ENCODE measurements around the gene CST2. TPM values are rescaled to one million over a fixed set of nuclear protein-coding genes. Genes with fewer than 3 reads are reported as not detected.
"Not testable (repeated sequence)": the region's sequence is repeated elsewhere in the genome, so short reads cannot be mapped to it uniquely, and the experiment has no call there.

CST2 gene
- total and polyA plus RNA-seq, 4 donors: 0.75 TPM; not detected in 3

DNA sequence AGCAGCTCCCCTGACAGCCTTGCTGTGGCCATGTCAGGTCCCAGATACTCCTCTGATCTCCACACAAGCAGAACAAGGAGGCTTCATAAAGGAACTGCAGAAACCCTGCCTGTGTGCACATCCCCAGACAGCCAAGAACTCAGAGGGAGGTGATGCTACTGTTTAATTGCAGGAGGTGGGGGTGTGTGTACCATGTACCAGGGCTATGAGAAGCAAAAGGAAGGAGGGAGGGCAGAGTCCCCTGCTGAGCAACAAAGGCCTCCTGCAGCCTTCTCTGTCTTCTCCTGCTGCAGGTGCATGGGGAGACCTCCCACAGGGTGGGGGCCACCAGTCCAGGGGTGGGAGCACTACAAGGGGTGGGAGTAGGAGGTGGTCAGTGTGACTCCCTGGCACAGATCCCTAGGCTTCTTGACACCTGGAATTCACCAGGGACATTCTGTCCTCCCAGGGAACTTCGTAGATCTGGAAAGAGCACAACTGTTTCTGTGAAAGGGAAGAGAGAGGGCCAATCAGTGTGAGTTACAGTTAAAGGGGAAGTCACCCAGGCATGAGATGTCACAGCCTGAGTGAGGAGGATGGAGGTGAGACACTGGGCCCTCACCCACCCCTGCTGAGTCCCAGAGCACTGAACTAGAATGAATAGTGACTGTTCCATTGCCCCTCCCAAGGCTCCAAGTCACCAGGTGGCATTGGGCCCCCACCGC lies 2.8 kb downstream of the CST2 start:
- Histone ChIP-seq H3K27ac (ENCODE audit: low read depth in 1 of 2, low read length in 2 of 2) (no peak overlapping the region), H3K4me3 (ENCODE audit: low read length in 2 of 2) (no peak overlapping the region), H3K36me3 (ENCODE audit: control insufficient read depth in 1 of 2, insufficient read depth in 2 of 2, low read length in 1 of 2) (no peaks in the 10 kb centered on the region), H3K9me3 (ENCODE audit: control insufficient read depth, low read length) (no peaks in the 10 kb centered on the region), H3K4me1 (ENCODE audit: control insufficient read depth in 1 of 2, insufficient read depth in 2 of 2, low read length in 2 of 2) (no peaks in the 10 kb centered on the region), H3K27me3 (ENCODE audit: control insufficient read depth in 1 of 2, insufficient read depth in 2 of 2, low read length in 1 of 2) (no peaks in the 10 kb centered on the region)
- ATAC-seq (ENCODE audit: low FRiP score) (no peak), DNase-seq (no peak)
- WGBS, 2 donors: 54 to 85% methylated on average over 2 of the region's 2 CpGs
- intact Hi-C loops (cut with DNase I): no loop called here

DNA sequence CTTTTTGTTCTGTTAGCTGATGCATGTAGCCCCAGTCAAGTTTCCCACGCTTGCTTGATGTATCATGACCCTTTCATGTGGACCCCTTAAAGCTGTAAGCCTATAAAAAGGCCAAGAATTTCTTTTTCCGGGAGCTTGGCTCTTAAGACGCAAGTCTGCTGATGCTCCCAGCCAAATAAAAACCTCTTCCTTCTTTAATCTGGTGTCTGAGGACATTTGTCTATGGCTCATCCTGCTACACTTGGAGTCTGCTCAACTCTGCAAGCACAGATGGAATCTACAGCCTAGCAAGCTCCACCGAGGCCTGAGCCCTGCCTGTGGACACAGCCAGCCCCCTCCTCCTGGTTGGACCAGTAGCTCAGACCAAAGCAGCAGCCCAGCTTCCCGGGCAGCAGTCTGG lies 3.4 kb downstream of the CST2 start:
- intact Hi-C loops (cut with DNase I): no loop called here
- H3K9me3 ChIP-seq (ENCODE audit: control insufficient read depth, low read length): no peaks in the 10 kb centered on the region
- ATAC-seq (ENCODE audit: low FRiP score) (no peak), DNase-seq (no peak)
- WGBS, 2 donors: 18 to 37% methylated on average over 5 of the region's 5 CpGs
- H3K36me3 ChIP-seq (ENCODE audit: control insufficient read depth in 1 of 2, insufficient read depth in 2 of 2, low read length in 1 of 2): no peaks in the 10 kb centered on the region
- no peaks in the 10 kb centered on the region for H3K4me1 ChIP-seq (ENCODE audit: control insufficient read depth in 1 of 2, insufficient read depth in 2 of 2, low read length in 2 of 2)
- no peak overlapping the region for H3K4me3 ChIP-seq (ENCODE audit: low read length in 2 of 2)
- H3K27me3 ChIP-seq (ENCODE audit: control insufficient read depth in 1 of 2, insufficient read depth in 2 of 2, low read length in 1 of 2): no peaks in the 10 kb centered on the region
- H3K27ac ChIP-seq (ENCODE audit: low read depth in 1 of 2, low read length in 2 of 2): no peak overlapping the region

DNA sequence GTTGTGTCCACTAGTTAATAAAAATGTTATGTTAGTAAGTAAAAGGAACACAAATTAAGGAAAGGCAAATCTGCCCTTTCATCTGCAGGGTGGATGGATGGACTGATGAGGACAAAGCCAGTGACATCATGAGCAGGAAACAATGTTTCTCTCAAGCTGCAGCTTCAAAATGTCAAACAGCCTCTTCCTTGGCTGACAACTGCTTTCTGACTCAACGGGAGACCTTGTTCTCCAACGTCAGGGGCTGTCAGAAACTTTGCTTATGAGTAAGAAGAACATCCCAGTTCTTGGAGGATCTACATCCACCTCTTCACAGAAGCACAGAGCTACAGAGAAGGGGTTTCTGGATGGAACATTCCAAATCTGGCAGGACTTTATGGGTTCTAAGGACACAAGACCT lies 6.0 kb downstream of the CST2 start:
- H3K27ac ChIP-seq (ENCODE audit: low read depth in 1 of 2, low read length in 2 of 2): no peak overlapping the region
- no peaks in the 10 kb centered on the region for H3K9me3 ChIP-seq (ENCODE audit: control insufficient read depth, low read length)
- H3K4me3 ChIP-seq (ENCODE audit: low read length in 2 of 2): no peak overlapping the region
- intact Hi-C loops (cut with DNase I): no loop called here
- ATAC-seq (ENCODE audit: low FRiP score) (no peak), DNase-seq (no peak)
- no peaks in the 10 kb centered on the region for H3K4me1 ChIP-seq (ENCODE audit: control insufficient read depth in 1 of 2, insufficient read depth in 2 of 2, low read length in 2 of 2)
- no peaks in the 10 kb centered on the region for H3K27me3 ChIP-seq (ENCODE audit: control insufficient read depth in 1 of 2, insufficient read depth in 2 of 2, low read length in 1 of 2)
- 35 to 49% methylated on average over 2 of the region's 2 CpGs for WGBS, 2 donors
- H3K36me3 ChIP-seq (ENCODE audit: control insufficient read depth in 1 of 2, insufficient read depth in 2 of 2, low read length in 1 of 2): no peaks in the 10 kb centered on the region

DNA sequence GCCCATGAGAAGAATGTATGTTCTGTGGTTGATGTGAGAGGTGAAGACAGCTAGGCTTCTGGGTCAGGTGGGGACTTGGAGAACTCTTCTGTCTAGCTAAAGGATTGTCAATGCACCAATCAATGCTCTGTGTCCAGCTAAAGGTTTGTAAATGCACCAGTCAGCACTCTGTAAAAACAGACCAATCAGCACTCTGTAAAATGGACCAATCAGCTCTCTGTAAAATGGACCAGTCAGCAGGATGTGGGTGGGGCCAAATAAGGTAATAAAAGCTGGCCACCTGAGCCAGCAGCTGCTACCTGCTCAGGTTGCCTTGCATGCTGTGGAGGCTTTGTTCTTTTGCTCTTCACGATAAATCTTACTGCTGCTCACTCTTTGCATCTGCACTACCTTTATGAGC lies 15.0 kb downstream of the CST2 start:
- H3K36me3 ChIP-seq (ENCODE audit: control insufficient read depth in 1 of 2, insufficient read depth in 2 of 2, low read length in 1 of 2); H3K27ac ChIP-seq (ENCODE audit: low read depth in 1 of 2, low read length in 2 of 2); ATAC-seq (ENCODE audit: low FRiP score); H3K27me3 ChIP-seq (ENCODE audit: control insufficient read depth in 1 of 2, insufficient read depth in 2 of 2, low read length in 1 of 2); H3K4me1 ChIP-seq (ENCODE audit: control insufficient read depth in 1 of 2, insufficient read depth in 2 of 2, low read length in 2 of 2); intact Hi-C loops (cut with DNase I); H3K4me3 ChIP-seq (ENCODE audit: low read length in 2 of 2); DNase-seq; H3K9me3 ChIP-seq (ENCODE audit: control insufficient read depth, low read length): not testable (repeated sequence)
- WGBS, 2 donors: 94 to 96% methylated on average over 1 of the region's 1 CpG

DNA sequence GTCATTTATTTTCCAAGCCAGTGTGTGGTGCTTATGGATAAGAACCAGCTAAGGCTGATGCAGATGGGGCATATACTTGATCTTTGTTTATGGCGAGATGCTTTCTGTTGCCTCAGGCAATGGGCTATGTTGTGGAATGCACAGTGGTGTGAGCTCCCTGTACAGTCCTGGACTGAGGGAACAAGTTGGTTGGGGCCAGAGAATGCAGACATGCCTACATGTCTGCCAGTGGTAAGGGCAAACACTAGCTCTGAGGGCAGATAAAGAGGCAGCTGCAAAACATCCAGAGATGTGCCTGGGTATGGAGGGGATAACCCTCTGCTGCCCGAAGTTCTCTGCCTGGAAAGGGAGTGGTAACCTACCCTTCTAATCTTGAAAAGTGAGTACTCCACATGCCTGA lies 16.2 kb downstream of the CST2 start:
- H3K36me3 ChIP-seq (ENCODE audit: control insufficient read depth in 1 of 2, insufficient read depth in 2 of 2, low read length in 1 of 2); H3K9me3 ChIP-seq (ENCODE audit: control insufficient read depth, low read length); ATAC-seq (ENCODE audit: low FRiP score); H3K4me3 ChIP-seq (ENCODE audit: low read length in 2 of 2); DNase-seq; H3K27me3 ChIP-seq (ENCODE audit: control insufficient read depth in 1 of 2, insufficient read depth in 2 of 2, low read length in 1 of 2); H3K4me1 ChIP-seq (ENCODE audit: control insufficient read depth in 1 of 2, insufficient read depth in 2 of 2, low read length in 2 of 2); H3K27ac ChIP-seq (ENCODE audit: low read depth in 1 of 2, low read length in 2 of 2); intact Hi-C loops (cut with DNase I): not testable (repeated sequence)
- 73 to 87% methylated on average over 2 of the region's 2 CpGs for WGBS, 2 donors

DNA sequence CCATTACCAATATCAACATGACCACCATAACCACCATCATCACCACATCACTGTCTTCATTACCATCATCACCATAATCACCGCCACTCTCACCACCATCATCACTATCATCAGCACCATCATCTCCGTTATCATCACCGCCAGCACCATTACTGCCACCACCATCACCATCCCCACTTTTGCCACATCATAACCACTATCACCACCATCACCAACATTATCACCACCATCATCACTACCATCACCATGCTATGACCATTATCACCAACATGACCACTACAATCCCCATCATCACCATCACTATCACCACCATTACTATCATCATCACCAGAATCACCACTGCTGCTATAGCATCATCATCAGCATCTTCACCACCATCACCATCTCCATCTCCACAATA lies 25.7 kb downstream of the CST2 start:
- Histone ChIP-seq H3K36me3 (ENCODE audit: control insufficient read depth in 1 of 2, insufficient read depth in 2 of 2, low read length in 1 of 2) (no peaks in the 10 kb centered on the region), H3K27me3 (ENCODE audit: control insufficient read depth in 1 of 2, insufficient read depth in 2 of 2, low read length in 1 of 2) (no peaks in the 10 kb centered on the region), H3K27ac (ENCODE audit: low read depth in 1 of 2, low read length in 2 of 2) (no peak overlapping the region), H3K9me3 (ENCODE audit: control insufficient read depth, low read length) (peaks cover 2% of the 10 kb centered on the region), H3K4me1 (ENCODE audit: control insufficient read depth in 1 of 2, insufficient read depth in 2 of 2, low read length in 2 of 2) (no peaks in the 10 kb centered on the region), H3K4me3 (ENCODE audit: low read length in 2 of 2) (no peak overlapping the region)
- intact Hi-C loops (cut with DNase I): no loop called here
- WGBS, 2 donors: 95 to 97% methylated on average over 3 of the region's 3 CpGs
- ATAC-seq (ENCODE audit: low FRiP score) (no peak), DNase-seq (no peak)

DNA sequence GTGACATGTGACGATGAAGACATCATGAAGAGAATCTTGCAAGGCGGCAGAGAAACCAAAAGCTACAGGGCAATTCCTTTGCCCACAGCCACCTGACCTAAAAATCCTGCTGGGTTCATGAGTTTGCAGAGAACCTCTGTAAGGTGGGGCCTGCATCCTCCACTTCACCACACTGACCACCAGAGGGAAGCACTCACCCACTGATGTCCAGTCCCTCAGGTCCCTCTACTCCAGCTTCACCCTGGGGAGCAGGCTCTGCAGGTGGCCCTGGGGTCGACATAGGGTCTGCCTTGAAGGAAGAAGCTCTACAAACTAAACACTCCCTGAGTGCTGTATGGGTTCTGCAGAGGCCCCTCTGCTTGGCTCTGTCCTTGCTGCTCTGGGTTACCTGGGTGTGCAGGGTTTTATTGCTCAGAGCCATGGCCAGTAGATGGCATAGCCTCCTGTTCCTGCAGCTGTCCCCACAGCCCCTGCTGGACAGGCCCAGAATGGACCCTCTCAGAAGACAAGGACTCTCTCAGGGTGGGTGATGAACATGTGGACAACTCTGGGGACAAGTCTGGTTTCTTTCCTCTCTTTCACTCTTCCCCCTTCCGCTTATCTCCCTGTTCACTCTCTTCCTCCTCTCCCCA lies 27.2 kb downstream of the CST2 start:
- H3K36me3 ChIP-seq (ENCODE audit: control insufficient read depth in 1 of 2, insufficient read depth in 2 of 2, low read length in 1 of 2); H3K4me1 ChIP-seq (ENCODE audit: control insufficient read depth in 1 of 2, insufficient read depth in 2 of 2, low read length in 2 of 2); H3K9me3 ChIP-seq (ENCODE audit: control insufficient read depth, low read length); H3K4me3 ChIP-seq (ENCODE audit: low read length in 2 of 2); H3K27ac ChIP-seq (ENCODE audit: low read depth in 1 of 2, low read length in 2 of 2); intact Hi-C loops (cut with DNase I); H3K27me3 ChIP-seq (ENCODE audit: control insufficient read depth in 1 of 2, insufficient read depth in 2 of 2, low read length in 1 of 2): not testable (repeated sequence)
- ATAC-seq (ENCODE audit: low FRiP score): peak; percentile 55
- DNase-seq: peak in 1 of 2 donors; percentile 50
- 45 to 49% methylated on average over 4 of the region's 4 CpGs for WGBS, 2 donors

DNA sequence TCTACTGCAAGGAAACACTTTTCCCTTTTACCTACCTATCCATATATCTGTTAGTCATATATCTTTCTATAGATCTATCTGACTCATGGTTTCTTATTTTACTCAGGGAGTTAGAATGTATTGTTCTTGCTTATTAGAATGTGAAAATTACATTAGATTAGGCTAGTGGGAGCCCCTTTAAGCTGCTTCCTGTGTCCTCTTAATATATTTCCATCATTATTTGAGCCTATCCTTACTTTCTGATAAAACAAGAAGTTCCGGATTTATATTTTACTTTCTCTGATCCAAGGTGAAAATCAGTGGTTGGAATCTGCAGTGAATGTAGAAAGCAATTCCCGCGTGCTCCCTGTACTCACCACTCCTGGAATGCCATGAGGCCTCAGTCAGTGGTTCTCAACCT lies 31.0 kb downstream of the CST2 start:
- WGBS, 2 donors: 63 to 89% methylated on average over 3 of the region's 3 CpGs
- ATAC-seq (ENCODE audit: low FRiP score) (no peak), DNase-seq (no peak)
- Histone ChIP-seq H3K9me3 (ENCODE audit: control insufficient read depth, low read length) (no peaks in the 10 kb centered on the region), H3K27ac (ENCODE audit: low read depth in 1 of 2, low read length in 2 of 2) (no peak overlapping the region), H3K36me3 (ENCODE audit: control insufficient read depth in 1 of 2, insufficient read depth in 2 of 2, low read length in 1 of 2) (no peaks in the 10 kb centered on the region), H3K27me3 (ENCODE audit: control insufficient read depth in 1 of 2, insufficient read depth in 2 of 2, low read length in 1 of 2) (no peaks in the 10 kb centered on the region), H3K4me1 (ENCODE audit: control insufficient read depth in 1 of 2, insufficient read depth in 2 of 2, low read length in 2 of 2) (no peaks in the 10 kb centered on the region), H3K4me3 (ENCODE audit: low read length in 2 of 2) (no peak overlapping the region)
- intact Hi-C loops (cut with DNase I): no loop called here

DNA sequence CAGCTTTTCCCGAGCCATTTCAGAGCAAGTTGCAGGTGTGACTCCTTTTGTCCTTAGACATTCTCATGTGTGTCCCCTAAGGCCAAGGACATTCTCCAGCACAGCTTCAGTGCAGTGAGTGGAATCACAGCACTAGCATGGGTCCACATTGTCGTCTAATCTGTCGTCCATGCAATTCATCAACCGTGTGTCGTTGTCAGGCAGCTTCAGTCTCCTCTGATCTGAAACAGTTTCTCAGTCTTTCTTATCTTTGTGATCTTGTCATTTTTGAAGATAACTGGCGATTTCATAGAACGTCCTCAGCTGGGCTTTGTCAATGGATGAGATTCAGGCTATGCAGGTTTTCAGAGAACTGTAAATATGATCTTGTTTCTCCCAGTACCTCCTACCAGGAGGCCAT lies 31.7 kb downstream of the CST2 start:
- H3K9me3 ChIP-seq (ENCODE audit: control insufficient read depth, low read length): no peaks in the 10 kb centered on the region
- no peak for DNase-seq
- H3K27ac ChIP-seq (ENCODE audit: low read depth in 1 of 2, low read length in 2 of 2): no peak overlapping the region
- H3K4me3 ChIP-seq (ENCODE audit: low read length in 2 of 2): no peak overlapping the region
- H3K4me1 ChIP-seq (ENCODE audit: control insufficient read depth in 1 of 2, insufficient read depth in 2 of 2, low read length in 2 of 2): no peaks in the 10 kb centered on the region
- WGBS, 2 donors: 42 to 46% methylated on average over 7 of the region's 7 CpGs
- no peaks in the 10 kb centered on the region for H3K36me3 ChIP-seq (ENCODE audit: control insufficient read depth in 1 of 2, insufficient read depth in 2 of 2, low read length in 1 of 2)
- no peak for ATAC-seq (ENCODE audit: low FRiP score)
- no peaks in the 10 kb centered on the region for H3K27me3 ChIP-seq (ENCODE audit: control insufficient read depth in 1 of 2, insufficient read depth in 2 of 2, low read length in 1 of 2)
- intact Hi-C loops (cut with DNase I): no loop called here
